Smooth muscle cell (in vitro differentiated cells): ENCODE data around the gene PTPN21. TPM values are rescaled to one million over a fixed set of nuclear protein-coding genes. Genes with fewer than 3 reads are reported as not detected.

ENCODE experiments used
- DNase-seq: peaks from one replicate; lab custom pipeline; 2025; ENCODE audit not compliant: unreplicated experiment; lab: John Stamatoyannopoulos, UW
- H2AFZ ChIP-seq: fragments of 200-600 bp; sonication (generic); 2 replicates; pipeline ENCODE4 v1.6.0; 2016; ENCODE audit warnings: antibody characterized with exemption, low read depth, mild to moderate bottlenecking
- H3F3A ChIP-seq: fragments of 200-600 bp; sonication (generic); 2 replicates; pipeline ENCODE4 v1.6.0; 2017; ENCODE audit warnings: antibody characterized with exemption, low read depth
- H3K27ac ChIP-seq: fragments of 200-600 bp; sonication (generic); 2 replicates; pipeline ENCODE4 v1.5.1; 2016; ENCODE audit warnings: low read depth, mild to moderate bottlenecking
- H3K27me3 ChIP-seq: fragments of 200-600 bp; sonication (generic); 2 replicates; pipeline ENCODE4 v1.6.1; 2016; ENCODE audit warnings: low read depth, mild to moderate bottlenecking
- H3K36me3 ChIP-seq: fragments of 200-600 bp; sonication (generic); 2 replicates; pipeline ENCODE4 v1.5.1; 2016; ENCODE audit warnings: low read depth
- H3K4me1 ChIP-seq: fragments of 200-600 bp; sonication (generic); 2 replicates; pipeline ENCODE4 v1.5.1; 2016; ENCODE audit warnings: low read depth
- H3K4me2 ChIP-seq: fragments of 200-600 bp; sonication (generic); 2 replicates; pipeline ENCODE4 v1.6.0; 2016; ENCODE audit warnings: mild to moderate bottlenecking
- H3K4me3 ChIP-seq: fragments of 200-600 bp; sonication (generic); 2 replicates; pipeline ENCODE4 v1.5.1; 2016; ENCODE audit warnings: mild to moderate bottlenecking
- H3K79me2 ChIP-seq: fragments of 200-600 bp; sonication (generic); 2 replicates; pipeline ENCODE4 v1.6.0; 2016; ENCODE audit warnings: low read depth, mild to moderate bottlenecking
- H3K9ac ChIP-seq: fragments of 200-600 bp; sonication (generic); 2 replicates; pipeline ENCODE4 v1.6.0; 2016; ENCODE audit warnings: low read depth
- H3K9me3 ChIP-seq: fragments of 200-600 bp; sonication (generic); replicated peaks from 2 replicates; pipeline ENCODE4 v1.5.1; 2016; ENCODE audit warnings: low read depth
- H4K20me1 ChIP-seq: fragments of 200-600 bp; sonication (generic); 2 replicates; pipeline ENCODE4 v1.6.0; 2016; ENCODE audit warnings: low read depth
- CTCF ChIP-seq: fragments of 200-600 bp; sonication (generic); IDR thresholded peaks from 2 replicates; pipeline ENCODE4 v1.5.1; 2017; ENCODE audit warnings: borderline replicate concordance, mild to moderate bottlenecking, antibody characterized with exemption; ENCODE audit not compliant: insufficient read depth, poor library complexity, severe bottlenecking
- WGBS: methylation state at CpG from one replicate; pipeline ENCODE4 v1.1.7; 2016; ENCODE audit warnings: low lambda C conversion rate; 5-methylcytosine and 5-hydroxymethylcytosine counted together
- polyA plus RNA-seq: library from polyadenylated mRNA; unstranded; fragments of >200 nt; fragmentation: Nextera tagmentation; extraction: Ambion mirVana; gene quantifications from 2 replicates; pipeline ENCODE4 v1.2.1, GENCODE V29; 2016
- small RNA-seq: library from RNA; depleted of rRNA; stranded (forward); fragments of <200 nt; gene quantifications from one replicate; pipeline ENCODE3, GENCODE V24; 2014
- total RNA-seq: library from RNA; depleted of rRNA; stranded (reverse); fragments of >200 nt; gene quantifications from 2 replicates; pipeline ENCODE4 v1.2.3, GENCODE V29; 2014

The PTPN21 gene
- total and polyA plus RNA-seq, 2 experiments from 2014 or later: 8.1 to 12.2 TPM

DNA sequence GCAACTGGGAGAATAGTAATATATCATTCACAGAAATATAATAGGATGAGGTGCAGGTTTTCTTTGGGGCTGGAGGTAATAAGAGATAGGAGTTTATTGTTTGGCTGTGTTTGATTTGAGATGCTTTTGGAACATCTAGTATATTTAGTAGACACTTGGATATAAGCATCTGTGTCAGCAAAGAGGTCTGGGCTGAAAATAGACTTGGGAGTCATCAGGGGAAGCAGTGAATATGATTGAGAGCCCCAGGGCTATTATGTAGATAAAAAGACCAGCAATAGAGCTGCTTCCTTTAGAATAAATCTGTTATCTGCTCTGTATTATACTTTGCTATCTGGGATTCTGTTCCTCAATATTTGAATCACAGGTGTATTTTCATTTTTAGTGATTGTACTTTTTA is 132.8 kb downstream of the PTPN21 start:
- TF ChIP-seq CTCF: no peak
- H3F3A ChIP-seq: peaks cover 4% of the 10 kb centered on the region
- peaks cover 15% of the 10 kb centered on the region for H3K9me3 ChIP-seq
- DNase-seq: no peak
- no peak overlapping the region for H3K9ac ChIP-seq
- H3K27ac ChIP-seq: no peak overlapping the region
- H4K20me1 ChIP-seq: no peaks in the 10 kb centered on the region
- H3K4me2 ChIP-seq: no peak overlapping the region
- H2AFZ ChIP-seq: no peak overlapping the region
- H3K4me1 ChIP-seq: no peaks in the 10 kb centered on the region
- H3K4me3 ChIP-seq: no peak overlapping the region
- peaks cover 22% of the 10 kb centered on the region for H3K36me3 ChIP-seq
- no peaks in the 10 kb centered on the region for H3K27me3 ChIP-seq
- no peaks in the 10 kb centered on the region for H3K79me2 ChIP-seq

DNA sequence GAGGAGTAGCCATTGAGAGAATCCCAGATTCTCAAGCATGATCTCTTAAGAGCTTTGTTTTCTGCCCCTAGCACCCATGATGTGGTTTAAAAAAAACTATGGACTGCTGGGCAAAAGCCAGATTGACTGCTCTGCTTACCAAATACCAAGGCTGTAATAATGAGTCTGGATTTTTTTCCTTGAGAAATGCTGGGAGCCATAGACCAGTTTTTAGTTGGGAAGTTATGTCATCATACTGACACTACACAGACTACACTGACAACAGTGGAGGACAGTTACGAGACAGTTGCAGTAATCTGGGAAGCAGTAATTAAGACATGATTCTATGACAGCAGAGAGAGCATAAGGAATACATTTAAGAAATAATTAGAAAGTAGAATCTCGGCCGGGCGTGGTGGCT is 133.5 kb downstream of the PTPN21 start:
- WGBS: 26% methylated on average over 4 of the region's 4 CpGs
- peaks cover 4% of the 10 kb centered on the region for H3F3A ChIP-seq
- no peak overlapping the region for H3K27ac ChIP-seq
- H4K20me1 ChIP-seq: no peaks in the 10 kb centered on the region
- no peak overlapping the region for H3K4me3 ChIP-seq
- peaks cover 21% of the 10 kb centered on the region for H3K36me3 ChIP-seq
- no peak for DNase-seq
- H3K9ac ChIP-seq: no peak overlapping the region
- no peaks in the 10 kb centered on the region for H3K27me3 ChIP-seq
- H3K4me2 ChIP-seq: no peak overlapping the region
- H2AFZ ChIP-seq: no peak overlapping the region
- peaks cover 21% of the 10 kb centered on the region for H3K9me3 ChIP-seq
- no peaks in the 10 kb centered on the region for H3K4me1 ChIP-seq
- no peak for TF ChIP-seq CTCF
- no peaks in the 10 kb centered on the region for H3K79me2 ChIP-seq

GRCh38 chr14:88420187-88420586 is 134.6 kb downstream of the PTPN21 start:
- Histone ChIP-seq H3K79me2 (peaks cover under 1% of the 10 kb centered on the region), H4K20me1 (no peaks in the 10 kb centered on the region), H3K27me3 (no peaks in the 10 kb centered on the region), H2AFZ (no peak overlapping the region), H3K4me3 (no peak overlapping the region), H3K9ac (no peak overlapping the region), H3K4me2 (no peak overlapping the region), H3F3A (peaks cover 4% of the 10 kb centered on the region), H3K27ac (no peak overlapping the region), H3K36me3 (peaks cover 21% of the 10 kb centered on the region), H3K4me1 (no peaks in the 10 kb centered on the region), H3K9me3 (peaks cover 21% of the 10 kb centered on the region)
- no peak for DNase-seq
- TF ChIP-seq CTCF: no peak
- WGBS: 95% methylated on average over 3 of the region's 3 CpGs

DNA sequence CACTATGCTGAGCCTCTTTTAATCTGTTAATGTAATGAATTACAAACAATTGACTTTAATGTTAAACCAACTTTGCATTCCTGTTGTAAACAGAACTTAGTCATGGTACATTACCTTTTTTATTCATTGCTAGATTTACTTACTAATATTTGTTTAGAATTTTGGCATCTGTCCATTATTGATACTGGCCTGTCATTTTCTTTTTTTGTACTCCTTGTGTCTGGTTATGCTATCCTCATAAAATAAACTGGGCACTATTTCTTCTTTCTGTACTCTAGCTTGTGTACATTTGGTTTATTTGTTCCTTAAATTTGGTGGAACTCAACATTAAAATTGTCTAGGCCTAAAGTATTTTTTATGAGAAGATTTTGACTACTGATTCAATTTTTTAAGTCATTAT is 137.2 kb downstream of the PTPN21 start:
- Histone ChIP-seq H3K79me2 (peaks cover 3% of the 10 kb centered on the region), H3F3A (peaks cover 4% of the 10 kb centered on the region), H3K4me1 (no peaks in the 10 kb centered on the region), H3K9me3 (peaks cover 29% of the 10 kb centered on the region), H2AFZ (no peak overlapping the region), H4K20me1 (no peaks in the 10 kb centered on the region), H3K27ac (no peak overlapping the region), H3K4me2 (no peak overlapping the region), H3K36me3 (peaks cover 29% of the 10 kb centered on the region), H3K4me3 (no peak overlapping the region), H3K27me3 (no peaks in the 10 kb centered on the region), H3K9ac (no peak overlapping the region)
- no peak for DNase-seq
- no peak for TF ChIP-seq CTCF

Small RNAs within 50 kb of the gene (small RNA-seq; reads per million reads assigned to genes)
- gene RNU4-22P: 0.08 reads per million

Other genes with a start within 250 kb of the PTPN21 start
- not detected in 2 replicates for gene KCNK10, start 231.7 kb downstream of the PTPN21 start, total RNA-seq
- not detected in 2 replicates for gene KCNK10, start 231.7 kb downstream of the PTPN21 start, polyA plus RNA-seq
- 23.2 and 25.3 TPM in 2 replicates for gene SPATA7, start 169.3 kb downstream of the PTPN21 start, total RNA-seq
- 8.8 and 9.6 TPM in 2 replicates for gene SPATA7, start 169.3 kb downstream of the PTPN21 start, polyA plus RNA-seq
- 51.9 and 59.1 TPM in 2 replicates for gene ZC3H14, start 8.0 kb upstream of the PTPN21 start, total RNA-seq
- 40.9 and 43.0 TPM in 2 replicates for gene ZC3H14, start 8.0 kb upstream of the PTPN21 start, polyA plus RNA-seq
- gene EML5, start 237.9 kb upstream of the PTPN21 start, total RNA-seq: 0.13 and 0.31 TPM in 2 replicates
- gene EML5, start 237.9 kb upstream of the PTPN21 start, polyA plus RNA-seq: not detected in 2 replicates